22Rv1 (cell line): ENCODE results near the gene STK25.

Experiments
- H3K27ac ChIP-seq: fragments of 450-650 bp; 2 replicates; pipeline ENCODE4 v1.5.1; 2017
- CTCF ChIP-seq: fragments of 450-650 bp; IDR thresholded peaks from 2 replicates; pipeline ENCODE4 v1.5.1; 2017; ENCODE audit warnings: mild to moderate bottlenecking
- ZFX ChIP-seq: fragments of 450-650 bp; IDR thresholded peaks from 2 replicates; pipeline ENCODE4 v1.6.1; 2017; ENCODE audit warnings: antibody characterized with exemption, borderline replicate concordance

STK25 gene

GRCh38 chr2:241490825-241491506 is 17.4 kb downstream of the STK25 start:
- TF ChIP-seq ZFX (no peak), CTCF (no peak)
- no peak overlapping the region for H3K27ac ChIP-seq

GRCh38 chr2:241489733-241490680 is 18.4 kb downstream of the STK25 start:
- TF ChIP-seq ZFX (no peak), CTCF (no peak)
- H3K27ac ChIP-seq = no peak overlapping the region

GRCh38 chr2:241489088-241489487 is 19.3 kb downstream of the STK25 start:
- no peak for TF ChIP-seq ZFX
- no peak for TF ChIP-seq CTCF
- H3K27ac ChIP-seq = no peak overlapping the region

- TF ChIP-seq CTCF = no peak
- no peak for TF ChIP-seq ZFX
- no peak overlapping the region for H3K27ac ChIP-seq
Measured at GRCh38 chr2:241485172-241485911, 23.0 kb downstream of the STK25 start.

GRCh38 chr2:241483305-241483704 is 25.1 kb downstream of the STK25 start:
- TF ChIP-seq CTCF (no peak), ZFX (no peak)

GRCh38 chr2:241482126-241482955 is 26.0 kb downstream of the STK25 start:
- no peak for TF ChIP-seq CTCF
- no peak for TF ChIP-seq ZFX
- H3K27ac ChIP-seq = no peak overlapping the region

More at GRCh38 chr2:241483305-241483704, 25.1 kb downstream of the STK25 start:
- H3K27ac ChIP-seq = no peak overlapping the region
